Activated naive CD8-positive, alpha-beta T cell treated with anti-CD3 and anti-CD28 coated beads, Interleukin-2, amount 10 ng/mL, durations not matched to agents 7 days and 5 days (primary cell): ENCODE data around the gene UBXN6. TPM values are rescaled to one million over a fixed set of nuclear protein-coding genes. Genes with fewer than 3 reads are reported as not detected.

Experiments used
- ATAC-seq: fragments of 150-1000 bp; cut with Tn5 transposase; one replicate; pipeline ENCODE4 v1.10.0; 2021; ENCODE audit warnings: low read depth, moderate library complexity
- POLR2A ChIA-PET: fragments of 350-600 bp; sonication (Branson Sonifier 250); formaldehyde crosslinking; loops from one replicate; lab custom pipeline; 2021; ENCODE audit warnings: antibody characterized with exemption; lab: Charles Lee
- DNase-seq: peaks from one replicate; pipeline ENCODE4 v3.0.0; 2021
- H3K27ac Mint-ChIP-seq: one replicate; pipeline ENCODE4 v1.8.0; 2022; ENCODE audit warnings: mild to moderate bottlenecking, mixed read lengths
- H3K27me3 Mint-ChIP-seq: one replicate; pipeline ENCODE4 v1.8.0; 2022; ENCODE audit warnings: mild to moderate bottlenecking, moderate library complexity, mixed read lengths
- H3K36me3 Mint-ChIP-seq: one replicate; pipeline ENCODE4 v1.8.0; 2021; ENCODE audit warnings: mild to moderate bottlenecking, mixed read lengths
- H3K4me1 Mint-ChIP-seq: one replicate; pipeline ENCODE4 v1.8.0; 2021; ENCODE audit warnings: mixed read lengths
- H3K4me3 Mint-ChIP-seq: one replicate; pipeline ENCODE4 v1.8.0; 2022; ENCODE audit warnings: mild to moderate bottlenecking, moderate library complexity, mixed read lengths
- H3K9me3 Mint-ChIP-seq: one replicate; pipeline ENCODE4 v1.8.0; 2021; ENCODE audit warnings: mixed read lengths
- total RNA-seq, 2 experiments: library from RNA; stranded (reverse); gene quantifications; one replicate each; pipeline ENCODE4 v1.2.3, GENCODE V29; 2021

The UBXN6 gene
- total RNA-seq, 2 experiments from 2014 or later: 50.0 to 56.7 TPM

DNA sequence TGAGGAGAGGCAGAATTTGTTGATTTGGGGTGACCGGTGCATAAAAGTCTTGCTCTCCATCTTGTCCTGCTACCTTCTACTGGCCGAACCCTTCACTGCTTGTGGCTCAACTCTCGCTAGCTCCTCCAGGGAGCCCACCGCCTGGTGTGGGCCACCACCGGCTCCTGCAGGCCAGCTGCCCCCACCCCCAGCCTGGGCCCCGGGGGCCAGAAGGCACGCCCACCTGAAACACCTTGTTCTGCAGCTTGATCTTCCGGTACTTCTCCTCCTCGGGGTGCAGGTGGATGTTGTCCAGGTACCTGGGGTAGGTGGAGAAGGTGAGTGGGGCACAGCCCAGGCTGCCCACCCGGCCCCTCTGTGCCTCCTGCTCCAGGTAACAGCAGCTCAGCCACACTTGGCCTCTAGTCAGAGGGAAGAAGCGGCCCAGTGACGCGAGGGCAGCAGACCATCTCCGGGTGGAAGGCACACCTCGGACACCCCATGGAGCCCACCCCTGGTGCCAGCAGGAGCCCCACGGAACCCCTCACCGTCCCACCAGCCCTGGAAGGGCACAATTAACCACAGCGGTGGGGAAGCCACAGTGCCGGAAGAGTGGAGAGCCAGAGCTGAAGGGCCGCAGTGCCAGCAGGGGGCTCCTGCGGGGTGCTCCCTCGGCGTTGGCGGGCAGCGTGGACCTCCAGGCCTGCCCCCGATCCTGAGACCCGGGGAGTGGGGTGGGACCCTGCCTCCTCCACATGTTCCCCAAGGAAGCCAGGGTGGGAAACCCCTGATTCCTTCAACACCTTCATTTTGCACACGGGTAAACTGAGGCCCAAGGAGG is 10.1 kb downstream of the UBXN6 start:
- no peaks in the 10 kb centered on the region for H3K27me3 Mint-ChIP-seq
- no peak for DNase-seq
- no peak for ATAC-seq
- H3K36me3 Mint-ChIP-seq: peaks cover 3% of the 10 kb centered on the region
- no peaks in the 10 kb centered on the region for H3K9me3 Mint-ChIP-seq
- no peaks in the 10 kb centered on the region for H3K4me1 Mint-ChIP-seq
- H3K4me3 Mint-ChIP-seq: no peak overlapping the region
- no peak overlapping the region for H3K27ac Mint-ChIP-seq
- POLR2A ChIA-PET: interaction anchor here (0.6 to 0.7 kb wide), 2 partner anchors 14 to 29 kb away, joined by 3 read pairs; no protein-coding TSS in a partner anchor

DNA sequence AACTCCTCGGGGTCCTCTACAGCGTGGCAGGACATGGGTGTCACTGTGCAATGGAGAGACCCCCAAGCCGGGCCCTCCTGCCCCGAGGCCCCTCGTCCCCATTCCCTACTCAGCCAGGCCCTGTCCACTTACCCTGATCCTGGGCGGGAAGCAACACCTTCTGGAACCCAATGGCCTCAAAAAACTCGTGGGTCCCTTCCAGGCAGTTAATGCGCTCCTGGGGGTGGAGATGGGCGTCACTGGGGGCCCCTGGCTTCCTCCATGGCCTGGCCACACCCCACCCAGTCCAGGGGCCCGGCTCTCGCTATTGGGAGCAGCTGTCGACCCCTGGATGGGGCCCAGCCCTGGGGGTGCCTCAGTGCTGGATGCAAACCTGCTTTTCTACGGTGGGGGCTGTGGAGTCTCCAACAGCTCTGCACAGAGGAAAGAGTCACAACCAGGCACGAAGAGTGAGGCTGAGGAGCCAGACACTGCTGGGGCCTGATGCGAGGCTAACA is 10.8 kb downstream of the UBXN6 start:
- Mint-ChIP-seq H3K27ac (no peak overlapping the region), H3K4me3 (no peak overlapping the region), H3K4me1 (peaks cover 3% of the 10 kb centered on the region), H3K36me3 (peaks cover 6% of the 10 kb centered on the region), H3K9me3 (no peaks in the 10 kb centered on the region), H3K27me3 (no peaks in the 10 kb centered on the region)
- POLR2A ChIA-PET: no interaction called here
- no peak for ATAC-seq
- DNase-seq: no peak

DNA sequence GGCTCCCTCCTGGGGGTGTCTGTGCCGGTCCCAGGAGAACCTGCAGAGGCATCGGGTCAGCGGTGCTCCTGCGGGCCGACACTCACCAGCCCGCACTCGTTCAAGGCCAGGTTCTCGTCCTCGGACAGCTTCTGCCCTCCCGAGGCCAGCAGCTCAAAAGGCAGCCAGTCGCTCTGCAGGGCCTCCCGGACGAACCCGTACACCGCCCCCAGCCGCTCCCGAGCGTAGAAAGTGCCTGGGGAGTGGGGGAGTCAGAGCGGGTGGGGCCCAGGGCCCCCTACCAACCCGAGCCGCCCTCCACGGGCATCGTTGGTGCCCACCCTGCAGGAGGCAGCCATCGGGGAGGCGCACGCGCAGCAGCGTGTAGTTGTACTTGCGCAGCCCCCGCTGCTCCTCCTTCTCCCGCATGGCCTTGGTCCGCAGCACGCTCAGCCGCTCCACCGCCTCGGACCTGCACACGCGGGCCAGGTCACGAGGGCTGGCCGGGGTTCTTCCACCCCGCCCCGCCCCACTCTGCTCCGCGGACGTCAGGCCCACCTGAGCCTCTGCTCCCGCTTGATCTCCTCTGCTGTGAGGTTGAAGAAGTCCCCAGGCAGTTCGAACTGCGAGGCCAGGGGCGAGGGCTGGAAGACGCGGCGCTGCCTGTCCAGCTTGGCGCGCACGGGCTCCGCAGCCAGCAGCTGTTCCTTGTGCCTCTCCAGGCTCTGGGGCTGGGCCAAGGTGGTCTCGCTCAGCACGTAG is 11.5 kb downstream of the UBXN6 start:
- H3K4me3 Mint-ChIP-seq: no peak overlapping the region

DNA sequence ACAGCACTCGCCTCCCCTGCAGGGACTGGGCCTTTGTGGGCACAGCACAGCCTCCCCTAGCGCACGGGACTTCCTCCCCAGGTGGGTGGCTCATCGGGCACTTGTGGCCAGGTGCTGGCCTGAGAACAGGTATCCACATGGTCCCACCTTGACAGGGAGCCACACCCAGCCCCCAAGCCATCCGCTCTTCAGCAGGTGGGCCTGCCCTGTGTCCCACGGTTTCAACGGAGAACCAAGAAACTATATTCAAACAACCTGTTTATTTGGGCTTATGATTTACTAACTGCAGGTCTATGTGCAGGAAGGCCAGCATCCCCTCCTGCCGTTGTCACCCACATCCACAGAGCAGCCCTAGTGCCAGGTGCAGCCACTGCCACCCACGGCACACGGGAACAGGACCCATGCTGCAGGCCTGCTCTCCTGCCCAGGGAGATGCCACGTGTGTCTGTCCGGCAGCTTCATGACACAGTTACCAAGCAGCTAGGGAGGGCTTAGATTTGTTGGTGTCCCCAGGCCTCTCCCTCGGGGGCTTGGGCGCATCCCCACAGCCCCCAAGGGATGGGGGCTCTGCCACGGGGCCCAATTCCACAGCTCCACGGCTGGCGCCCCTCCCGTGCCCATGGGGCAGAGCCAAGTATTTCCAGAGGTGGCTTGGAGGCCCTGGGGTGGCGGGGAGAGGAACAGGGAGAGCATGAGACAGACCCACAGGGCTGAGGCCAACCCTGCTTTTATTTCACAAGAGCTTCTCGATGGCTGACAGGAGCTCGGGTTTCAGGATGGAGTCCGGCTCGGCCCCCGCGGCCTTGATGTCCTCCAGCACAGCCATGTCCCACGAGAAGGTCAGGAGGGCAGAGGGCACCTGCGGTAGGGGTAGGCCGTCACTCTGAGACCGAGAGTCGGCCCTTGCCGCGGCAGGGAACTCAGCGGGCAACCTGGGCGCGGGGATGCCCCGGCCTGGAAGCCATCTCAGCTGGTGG is 12.5 kb downstream of the UBXN6 start:
- Mint-ChIP-seq H3K36me3 (peaks cover 9% of the 10 kb centered on the region), H3K4me3 (no peak overlapping the region), H3K9me3 (no peaks in the 10 kb centered on the region), H3K4me1 (peaks cover 3% of the 10 kb centered on the region), H3K27me3 (no peaks in the 10 kb centered on the region), H3K27ac (no peak overlapping the region)
- ATAC-seq: no peak
- POLR2A ChIA-PET: no interaction called here
- no peak for DNase-seq

More for the DNA sequence above, 11.5 kb downstream of the UBXN6 start:
- Mint-ChIP-seq H3K4me1 (peaks cover 3% of the 10 kb centered on the region), H3K27me3 (no peaks in the 10 kb centered on the region), H3K36me3 (peaks cover 6% of the 10 kb centered on the region), H3K27ac (no peak overlapping the region), H3K9me3 (no peaks in the 10 kb centered on the region)
- ATAC-seq (no peak), DNase-seq (no peak)
- POLR2A ChIA-PET: no interaction called here

DNA sequence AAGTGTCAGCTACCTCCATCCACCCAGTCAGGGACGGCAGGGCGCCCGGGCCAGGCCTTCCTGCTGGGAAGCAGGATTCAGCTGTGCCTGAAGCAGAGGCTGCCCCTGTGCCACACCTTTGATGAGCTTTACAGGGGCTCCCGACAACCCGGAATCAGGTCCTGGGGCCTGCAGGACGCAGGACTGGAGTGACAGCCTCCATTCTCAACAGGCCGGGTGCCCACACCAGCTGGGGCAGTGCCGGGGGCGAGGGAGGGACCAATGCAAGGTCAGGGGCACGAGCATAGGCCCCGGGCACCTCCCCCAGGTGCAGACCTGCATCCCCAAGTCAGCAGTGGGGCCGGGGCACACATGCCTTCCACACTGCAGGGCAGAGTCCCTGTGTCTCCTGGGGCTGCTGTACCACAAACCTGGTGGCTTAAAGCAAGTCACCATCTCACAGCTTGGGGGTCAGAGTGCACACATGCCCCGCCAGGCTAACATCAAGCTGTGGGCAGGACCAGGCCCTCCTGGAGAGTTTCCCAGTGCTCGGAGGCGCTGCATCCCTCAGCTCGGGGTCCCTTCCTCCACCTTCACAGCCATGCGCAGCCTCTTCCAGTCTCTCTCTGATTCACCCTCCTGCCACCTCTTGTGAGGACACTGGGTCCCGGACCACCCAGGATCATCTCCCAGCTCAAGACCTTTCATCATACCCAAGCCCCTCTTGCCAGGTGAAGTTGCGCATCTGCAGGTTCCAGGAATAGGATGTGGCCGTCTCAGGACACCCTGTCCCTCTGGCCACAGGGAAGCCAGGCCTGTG is 13.4 kb downstream of the UBXN6 start:
- Mint-ChIP-seq H3K27me3 (no peaks in the 10 kb centered on the region), H3K4me1 (peaks cover 3% of the 10 kb centered on the region), H3K27ac (no peak overlapping the region), H3K9me3 (no peaks in the 10 kb centered on the region), H3K4me3 (no peak overlapping the region), H3K36me3 (peaks cover 10% of the 10 kb centered on the region)
- ATAC-seq: no peak
- POLR2A ChIA-PET: interaction anchor here (0.5 kb wide), 1 partner anchor 25 kb away, joined by 3 read pairs; no protein-coding TSS in a partner anchor
- no peak for DNase-seq

DNA sequence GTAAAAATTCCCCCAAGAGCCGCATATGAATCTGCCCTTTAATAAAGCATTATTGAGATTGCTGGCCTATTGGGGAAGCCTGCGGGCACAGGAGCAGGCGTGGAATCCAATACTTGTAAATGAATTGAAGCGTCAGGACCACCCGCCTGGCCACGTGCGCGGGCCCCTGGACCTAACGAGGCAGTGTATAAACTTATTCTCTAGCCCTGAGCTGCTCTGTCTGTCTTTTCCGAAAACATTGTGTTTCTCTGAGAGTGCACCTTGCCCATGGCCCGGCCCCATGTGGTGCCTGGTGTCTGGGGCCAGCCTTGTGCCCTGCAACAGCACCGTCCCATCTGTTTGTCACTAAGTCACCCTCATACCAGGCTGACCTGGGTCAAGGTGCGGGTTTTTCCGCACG is 14.4 kb downstream of the UBXN6 start:
- H3K9me3 Mint-ChIP-seq: no peaks in the 10 kb centered on the region
- DNase-seq (no peak), ATAC-seq (no peak)
- H3K4me3 Mint-ChIP-seq: no peak overlapping the region
- H3K27me3 Mint-ChIP-seq: no peaks in the 10 kb centered on the region
- H3K4me1 Mint-ChIP-seq: peaks cover 3% of the 10 kb centered on the region
- no peak overlapping the region for H3K27ac Mint-ChIP-seq
- POLR2A ChIA-PET: no interaction called here
- H3K36me3 Mint-ChIP-seq: peaks cover 11% of the 10 kb centered on the region

DNA sequence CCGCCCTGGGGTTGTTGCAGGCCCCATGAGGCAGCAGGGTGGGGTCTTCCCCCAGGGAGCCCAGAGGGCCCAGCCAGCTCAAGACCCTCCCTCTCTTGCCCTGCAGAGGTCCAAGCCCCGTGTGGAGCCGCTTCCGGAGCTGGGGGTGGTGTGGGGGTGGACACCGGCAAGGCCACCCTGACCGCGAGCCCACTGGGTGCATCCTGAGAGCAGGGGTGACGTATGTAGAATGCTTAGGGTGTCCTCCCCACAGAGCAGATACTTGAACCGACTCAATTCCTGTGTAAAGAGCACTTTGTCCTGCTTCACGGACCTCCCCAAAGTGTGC is 14.8 kb downstream of the UBXN6 start:
- peaks cover 14% of the 10 kb centered on the region for H3K36me3 Mint-ChIP-seq
- H3K9me3 Mint-ChIP-seq: no peaks in the 10 kb centered on the region
- DNase-seq: no peak
- POLR2A ChIA-PET: no interaction called here
- no peaks in the 10 kb centered on the region for H3K27me3 Mint-ChIP-seq
- H3K4me1 Mint-ChIP-seq: peaks cover 3% of the 10 kb centered on the region
- H3K4me3 Mint-ChIP-seq: no peak overlapping the region
- ATAC-seq: no peak
- no peak overlapping the region for H3K27ac Mint-ChIP-seq

DNA sequence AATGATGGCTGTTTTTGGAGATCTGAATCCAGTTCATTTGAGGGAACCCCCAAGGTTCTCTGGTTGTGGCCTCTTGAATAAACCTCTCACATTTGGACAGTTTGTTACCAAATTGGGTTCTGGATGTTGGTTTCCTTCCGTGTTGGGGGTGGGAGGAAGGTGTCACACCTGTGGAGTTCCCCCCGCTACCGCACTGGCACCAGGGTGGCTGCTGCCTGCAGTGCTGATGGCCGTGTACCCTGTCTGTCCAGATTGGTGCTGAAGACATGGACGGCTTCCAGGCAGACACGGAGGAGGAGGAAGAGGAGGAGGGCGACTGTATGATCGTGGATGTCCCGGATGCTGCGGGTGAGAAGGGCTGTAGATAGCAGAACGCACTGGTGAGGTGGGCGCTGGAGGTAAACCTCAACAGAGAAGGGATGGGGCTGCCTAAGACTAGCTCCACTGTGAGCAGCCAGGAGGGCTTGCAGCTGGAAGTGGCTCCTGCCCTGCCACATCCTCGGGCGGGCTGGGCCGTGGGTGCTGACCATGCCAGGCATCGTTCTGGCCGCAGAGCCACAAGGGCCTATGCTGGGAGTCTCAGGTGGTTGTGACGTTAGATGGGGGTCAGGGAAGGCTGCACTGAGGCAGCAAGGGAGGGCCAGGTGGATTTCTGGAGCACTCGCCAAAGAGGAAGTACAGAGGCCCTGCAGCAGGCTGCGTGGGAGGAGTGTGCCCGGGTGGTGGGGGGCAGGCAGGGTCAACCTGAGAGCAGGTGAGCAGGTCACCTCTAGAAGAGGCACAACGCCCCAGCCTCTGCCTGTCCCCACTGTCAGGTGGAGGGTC is 15.4 kb downstream of the UBXN6 start:
- peaks cover 3% of the 10 kb centered on the region for H3K4me1 Mint-ChIP-seq
- DNase-seq: no peak
- peaks cover 14% of the 10 kb centered on the region for H3K36me3 Mint-ChIP-seq
- POLR2A ChIA-PET: no interaction called here
- no peaks in the 10 kb centered on the region for H3K9me3 Mint-ChIP-seq
- H3K27me3 Mint-ChIP-seq: no peaks in the 10 kb centered on the region
- no peak overlapping the region for H3K4me3 Mint-ChIP-seq
- peak overlapping the region; percentile 36 for H3K27ac Mint-ChIP-seq
- ATAC-seq: no peak

DNA sequence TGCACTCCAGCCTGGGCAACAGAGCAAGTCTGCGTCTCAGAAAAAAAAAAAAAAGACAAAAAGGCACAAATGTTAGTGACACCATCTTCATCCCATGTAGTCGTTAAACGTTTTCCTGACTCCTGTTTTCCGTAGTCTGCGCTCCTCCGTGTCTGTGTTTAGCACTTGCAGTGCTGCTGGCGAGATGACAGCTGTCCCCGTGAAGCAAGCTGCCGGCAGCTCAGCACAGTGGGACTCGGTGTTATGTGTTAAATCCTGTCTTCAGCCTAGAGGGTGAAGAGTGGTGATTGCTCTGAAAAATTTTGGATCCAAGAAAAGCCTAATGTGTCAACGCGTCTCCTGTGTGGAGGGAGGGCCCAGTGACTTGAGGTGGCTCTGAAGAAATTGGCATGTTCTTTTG is 18.4 kb downstream of the UBXN6 start:
- peaks cover 20% of the 10 kb centered on the region for H3K36me3 Mint-ChIP-seq
- ATAC-seq (no peak), DNase-seq (no peak)
- H3K27me3 Mint-ChIP-seq: no peaks in the 10 kb centered on the region
- H3K9me3 Mint-ChIP-seq: no peaks in the 10 kb centered on the region
- H3K4me1 Mint-ChIP-seq: peaks cover 3% of the 10 kb centered on the region
- no peak overlapping the region for H3K27ac Mint-ChIP-seq
- POLR2A ChIA-PET: no interaction called here
- H3K4me3 Mint-ChIP-seq: no peak overlapping the region

DNA sequence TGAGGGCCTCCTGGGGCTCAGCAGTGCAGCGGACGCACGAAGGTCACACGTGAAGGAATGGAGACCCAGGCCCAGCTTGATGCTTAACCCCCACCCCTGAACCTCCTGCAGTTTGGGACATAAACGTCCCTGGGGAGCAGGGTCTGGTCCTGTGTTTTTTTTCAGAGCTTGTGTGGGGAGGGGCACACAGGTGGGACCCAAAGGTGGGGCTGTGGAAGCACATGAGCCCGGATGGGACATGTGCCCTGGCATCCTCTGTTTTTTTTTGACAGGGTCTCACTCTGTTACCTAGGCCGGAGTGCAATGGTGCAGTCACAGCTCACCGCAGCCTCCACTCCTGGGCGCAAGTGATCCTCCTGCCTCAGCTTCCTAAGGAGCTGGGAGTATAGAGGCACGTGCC is 20.5 kb downstream of the UBXN6 start:
- Mint-ChIP-seq H3K27me3 (no peaks in the 10 kb centered on the region), H3K4me3 (no peak overlapping the region), H3K4me1 (peaks cover 2% of the 10 kb centered on the region), H3K36me3 (peaks cover 19% of the 10 kb centered on the region), H3K27ac (no peak overlapping the region), H3K9me3 (no peaks in the 10 kb centered on the region)
- no peak for ATAC-seq
- POLR2A ChIA-PET: interaction anchor here (1.7 kb wide), 1 partner anchor 9 kb away, joined by 4 read pairs; no protein-coding TSS in a partner anchor
- DNase-seq: no peak

DNA sequence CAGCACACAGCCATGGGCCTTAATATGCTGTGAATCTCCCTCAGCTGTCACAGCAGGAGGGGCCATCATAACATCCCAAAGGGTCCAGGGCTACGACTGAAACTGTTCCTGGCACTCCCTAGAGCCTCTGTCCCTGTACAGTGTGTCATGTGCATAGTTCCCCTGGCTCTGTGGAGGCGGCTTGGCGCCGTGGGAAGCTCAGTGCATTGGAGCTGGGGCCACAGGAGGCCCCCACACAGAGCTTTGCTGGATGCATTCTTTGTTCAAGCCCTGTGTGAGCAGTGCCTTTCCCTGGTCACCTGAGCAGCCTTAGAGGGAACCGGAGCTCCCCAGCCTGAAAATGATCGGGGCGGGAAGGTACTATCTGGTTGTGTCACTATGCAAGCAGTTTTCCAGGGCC is 21.4 kb downstream of the UBXN6 start:
- DNase-seq (no peak), ATAC-seq (no peak)
- Mint-ChIP-seq H3K4me1 (no peaks in the 10 kb centered on the region), H3K9me3 (no peaks in the 10 kb centered on the region), H3K4me3 (no peak overlapping the region), H3K36me3 (peaks cover 16% of the 10 kb centered on the region), H3K27ac (no peak overlapping the region), H3K27me3 (no peaks in the 10 kb centered on the region)
- POLR2A ChIA-PET: no interaction called here

DNA sequence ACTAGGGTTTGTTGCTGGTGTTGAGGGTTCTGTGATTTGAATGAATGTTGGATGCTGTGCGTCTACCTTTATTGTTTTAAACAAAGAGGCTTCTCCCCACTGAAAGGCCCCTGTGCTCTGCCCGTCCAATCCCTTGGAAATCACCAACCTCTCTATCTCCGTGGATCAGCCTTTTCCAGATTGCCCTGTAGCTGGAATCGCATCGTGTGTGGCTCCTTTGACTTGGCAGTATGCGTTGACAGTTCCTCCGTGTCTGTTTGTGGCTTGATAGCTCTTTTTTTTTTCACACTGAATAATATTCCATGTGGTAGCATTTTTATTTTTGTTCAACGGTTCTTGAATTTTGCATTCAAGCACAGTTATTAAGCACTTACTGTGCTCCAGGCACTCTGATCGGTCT is 23.2 kb downstream of the UBXN6 start:
- Mint-ChIP-seq H3K27ac (no peak overlapping the region), H3K36me3 (peaks cover 21% of the 10 kb centered on the region)
- ATAC-seq: no peak

More for the DNA sequence above, 23.2 kb downstream of the UBXN6 start:
- DNase-seq: no peak
- Mint-ChIP-seq H3K27me3 (no peaks in the 10 kb centered on the region), H3K9me3 (no peaks in the 10 kb centered on the region), H3K4me3 (no peak overlapping the region), H3K4me1 (no peaks in the 10 kb centered on the region)
- POLR2A ChIA-PET: no interaction called here
